Loucy (cell line): ENCODE results near the gene ALKBH5.

Experiments used
- H2AFZ ChIP-seq: fragments of 200-600 bp; sonication (generic); 2 replicates; pipeline ENCODE4 v1.6.0; 2016; ENCODE audit warnings: antibody characterized with exemption, mild to moderate bottlenecking, low read length, moderate library complexity
- H3F3A ChIP-seq: fragments of 200-600 bp; 2 replicates; pipeline ENCODE4 v1.6.0; 2016; ENCODE audit warnings: antibody characterized with exemption, low read depth, mild to moderate bottlenecking
- H3K27me3 ChIP-seq: fragments of 200-600 bp; sonication (generic); 2 replicates; pipeline ENCODE4 v1.6.1; 2014; ENCODE audit warnings: low read length, mild to moderate bottlenecking; ENCODE audit not compliant: insufficient read depth, poor library complexity, severe bottlenecking
- H3K36me3 ChIP-seq: fragments of 200-600 bp; sonication (generic); 2 replicates; pipeline ENCODE4 v1.6.1; 2016; ENCODE audit warnings: low read length; ENCODE audit not compliant: insufficient read depth
- H3K4me1 ChIP-seq: fragments of 200-600 bp; sonication (generic); 2 replicates; pipeline ENCODE4 v1.5.1; 2014; ENCODE audit warnings: low read length, mild to moderate bottlenecking; ENCODE audit not compliant: insufficient read depth, poor library complexity, severe bottlenecking
- H3K4me2 ChIP-seq: fragments of 200-600 bp; sonication (generic); 2 replicates; pipeline ENCODE4 v1.6.0; 2014; ENCODE audit warnings: antibody characterized with exemption, low read length, low read depth, mild to moderate bottlenecking; ENCODE audit not compliant: poor library complexity, severe bottlenecking
- H3K4me3 ChIP-seq: fragments of 200-600 bp; sonication (generic); 2 replicates; pipeline ENCODE4 v1.5.1; 2014; ENCODE audit warnings: low read length, mild to moderate bottlenecking, mixed read lengths; ENCODE audit not compliant: poor library complexity, severe bottlenecking
- H3K79me2 ChIP-seq: fragments of 200-600 bp; sonication (generic); 2 replicates; pipeline ENCODE4 v1.6.1; 2014; ENCODE audit warnings: low read length; ENCODE audit not compliant: insufficient read depth
- H3K9ac ChIP-seq: fragments of 200-600 bp; sonication (generic); 2 replicates; pipeline ENCODE4 v1.6.0; 2014; ENCODE audit warnings: mild to moderate bottlenecking, low read depth, low read length, moderate library complexity; ENCODE audit not compliant: poor library complexity, severe bottlenecking
- H3K9me2 ChIP-seq: fragments of 200-600 bp; sonication (generic); replicated peaks from 2 replicates; pipeline ENCODE4 v1.6.1; 2016; ENCODE audit warnings: low read depth, low read length, mixed read lengths
- H3K9me3 ChIP-seq: fragments of 200-600 bp; sonication (generic); 2 replicates; pipeline ENCODE4 v1.6.1; 2014; ENCODE audit warnings: mild to moderate bottlenecking, antibody characterized with exemption, low read length, low read depth; ENCODE audit not compliant: insufficient read depth
- H4K20me1 ChIP-seq: fragments of 200-600 bp; sonication (generic); 2 replicates; pipeline ENCODE4 v1.6.0; 2014; ENCODE audit warnings: antibody characterized with exemption, low read length, mild to moderate bottlenecking; ENCODE audit not compliant: insufficient read depth, poor library complexity, severe bottlenecking
- EZH2phosphoT487 ChIP-seq: fragments of 200-600 bp; IDR thresholded peaks from 2 replicates; pipeline ENCODE4 v1.6.1; 2018; ENCODE audit warnings: antibody characterized with exemption, mild to moderate bottlenecking, moderate library complexity, borderline replicate concordance
- TF ChIP-seq, protein P1 (sequence below): fragments of 200-600 bp; sonication (generic); conservative IDR thresholded peaks from 2 replicates; pipeline ENCODE4 v1.5.1; 2014; ENCODE audit warnings: mild to moderate bottlenecking, antibody characterized with exemption, low read length

Gene ALKBH5

GRCh38 chr17:18140648-18141047 lies 43.0 kb upstream of the ALKBH5 start:
- H3K27me3 ChIP-seq = no peaks in the 10 kb centered on the region
- no peaks in the 10 kb centered on the region for H3F3A ChIP-seq
- no peaks in the 10 kb centered on the region for H3K79me2 ChIP-seq
- TF ChIP-seq EZH2phosphoT487 = no peak
- TF ChIP-seq, protein P1, sequence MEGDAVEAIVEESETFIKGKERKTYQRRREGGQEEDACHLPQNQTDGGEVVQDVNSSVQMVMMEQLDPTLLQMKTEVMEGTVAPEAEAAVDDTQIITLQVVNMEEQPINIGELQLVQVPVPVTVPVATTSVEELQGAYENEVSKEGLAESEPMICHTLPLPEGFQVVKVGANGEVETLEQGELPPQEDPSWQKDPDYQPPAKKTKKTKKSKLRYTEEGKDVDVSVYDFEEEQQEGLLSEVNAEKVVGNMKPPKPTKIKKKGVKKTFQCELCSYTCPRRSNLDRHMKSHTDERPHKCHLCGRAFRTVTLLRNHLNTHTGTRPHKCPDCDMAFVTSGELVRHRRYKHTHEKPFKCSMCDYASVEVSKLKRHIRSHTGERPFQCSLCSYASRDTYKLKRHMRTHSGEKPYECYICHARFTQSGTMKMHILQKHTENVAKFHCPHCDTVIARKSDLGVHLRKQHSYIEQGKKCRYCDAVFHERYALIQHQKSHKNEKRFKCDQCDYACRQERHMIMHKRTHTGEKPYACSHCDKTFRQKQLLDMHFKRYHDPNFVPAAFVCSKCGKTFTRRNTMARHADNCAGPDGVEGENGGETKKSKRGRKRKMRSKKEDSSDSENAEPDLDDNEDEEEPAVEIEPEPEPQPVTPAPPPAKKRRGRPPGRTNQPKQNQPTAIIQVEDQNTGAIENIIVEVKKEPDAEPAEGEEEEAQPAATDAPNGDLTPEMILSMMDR = no peak
- H3K4me2 ChIP-seq = no peak overlapping the region
- no peaks in the 10 kb centered on the region for H4K20me1 ChIP-seq
- no peaks in the 10 kb centered on the region for H3K4me1 ChIP-seq
- H3K9me2 ChIP-seq = no peaks in the 10 kb centered on the region
- no peak overlapping the region for H2AFZ ChIP-seq
- H3K9ac ChIP-seq = no peak overlapping the region
- no peaks in the 10 kb centered on the region for H3K36me3 ChIP-seq
- no peaks in the 10 kb centered on the region for H3K9me3 ChIP-seq
- no peak overlapping the region for H3K4me3 ChIP-seq

DNA sequence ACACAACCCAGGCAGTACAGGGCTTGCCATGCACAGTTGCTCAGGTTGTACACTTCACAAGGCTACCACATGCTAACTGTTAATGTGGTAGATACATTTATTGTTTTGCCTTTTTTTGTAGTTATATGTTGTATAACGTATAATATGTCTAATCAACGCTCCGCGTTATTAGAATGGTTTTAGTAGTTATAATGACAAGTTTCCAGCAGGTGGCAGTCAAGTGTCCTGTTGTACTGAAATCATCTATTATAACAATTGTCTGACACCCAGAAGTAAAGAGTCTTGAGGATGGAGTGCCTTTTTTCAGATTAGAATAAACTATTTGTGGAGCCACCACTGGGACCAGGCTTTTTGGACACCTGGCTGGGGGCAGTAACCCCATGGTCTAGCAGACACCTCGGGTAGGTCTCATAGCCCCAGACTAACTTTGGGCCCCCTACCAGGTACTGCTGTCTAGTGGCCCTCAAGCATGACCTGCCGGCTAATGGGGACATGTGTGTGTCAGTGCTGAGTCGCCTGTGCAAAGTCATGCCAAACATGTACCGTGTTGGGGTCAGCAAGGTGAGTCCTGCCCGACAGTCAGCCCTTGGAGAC lies 42.3 kb upstream of the ALKBH5 start:
- Histone ChIP-seq H4K20me1 (no peaks in the 10 kb centered on the region), H3K79me2 (no peaks in the 10 kb centered on the region), H3F3A (no peaks in the 10 kb centered on the region), H3K9me3 (no peaks in the 10 kb centered on the region), H3K9me2 (no peaks in the 10 kb centered on the region), H3K4me3 (no peak overlapping the region), H2AFZ (no peak overlapping the region), H3K27me3 (no peaks in the 10 kb centered on the region), H3K4me2 (no peak overlapping the region), H3K9ac (no peak overlapping the region), H3K4me1 (no peaks in the 10 kb centered on the region), H3K36me3 (no peaks in the 10 kb centered on the region)
- no peak for TF ChIP-seq EZH2phosphoT487
- TF ChIP-seq, protein P1 = peak; percentile 77

DNA sequence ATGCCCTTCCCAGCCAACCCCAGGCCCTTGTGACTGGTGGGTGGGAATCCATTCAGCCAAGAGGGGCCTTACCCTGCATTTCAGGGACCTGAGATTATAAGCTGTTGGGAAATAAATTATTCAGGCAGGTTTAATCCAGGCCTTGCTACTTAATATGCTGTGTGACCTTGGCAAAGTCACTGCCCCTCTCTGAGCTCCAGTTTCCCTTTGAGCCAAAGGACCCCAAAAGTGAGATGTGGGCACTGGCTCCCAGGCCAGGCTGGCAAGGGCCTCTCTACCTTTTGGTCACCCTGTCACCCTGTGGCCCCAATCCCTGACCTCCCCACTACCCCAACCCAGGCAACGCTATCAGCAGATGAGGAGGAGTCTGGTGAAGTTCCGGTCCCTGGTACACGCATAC lies 41.2 kb upstream of the ALKBH5 start:
- no peak overlapping the region for H3K4me3 ChIP-seq
- no peaks in the 10 kb centered on the region for H3K9me2 ChIP-seq
- no peak overlapping the region for H3K4me2 ChIP-seq
- H2AFZ ChIP-seq = no peak overlapping the region
- no peaks in the 10 kb centered on the region for H4K20me1 ChIP-seq
- no peaks in the 10 kb centered on the region for H3K79me2 ChIP-seq
- H3F3A ChIP-seq = no peaks in the 10 kb centered on the region
- no peak overlapping the region for H3K9ac ChIP-seq
- H3K4me1 ChIP-seq = no peaks in the 10 kb centered on the region
- H3K36me3 ChIP-seq = no peaks in the 10 kb centered on the region
- H3K9me3 ChIP-seq = no peaks in the 10 kb centered on the region
- no peaks in the 10 kb centered on the region for H3K27me3 ChIP-seq
- TF ChIP-seq EZH2phosphoT487 = no peak
- TF ChIP-seq, protein P1 = no peak
